NCI-H345 (cell line): Measurements from ENCODE around the gene NOC2L.

ENCODE experiments used
- DNase-seq: peaks from one replicate; lab custom pipeline; 2025; lab: John Stamatoyannopoulos, UW

The NOC2L gene

DNA sequence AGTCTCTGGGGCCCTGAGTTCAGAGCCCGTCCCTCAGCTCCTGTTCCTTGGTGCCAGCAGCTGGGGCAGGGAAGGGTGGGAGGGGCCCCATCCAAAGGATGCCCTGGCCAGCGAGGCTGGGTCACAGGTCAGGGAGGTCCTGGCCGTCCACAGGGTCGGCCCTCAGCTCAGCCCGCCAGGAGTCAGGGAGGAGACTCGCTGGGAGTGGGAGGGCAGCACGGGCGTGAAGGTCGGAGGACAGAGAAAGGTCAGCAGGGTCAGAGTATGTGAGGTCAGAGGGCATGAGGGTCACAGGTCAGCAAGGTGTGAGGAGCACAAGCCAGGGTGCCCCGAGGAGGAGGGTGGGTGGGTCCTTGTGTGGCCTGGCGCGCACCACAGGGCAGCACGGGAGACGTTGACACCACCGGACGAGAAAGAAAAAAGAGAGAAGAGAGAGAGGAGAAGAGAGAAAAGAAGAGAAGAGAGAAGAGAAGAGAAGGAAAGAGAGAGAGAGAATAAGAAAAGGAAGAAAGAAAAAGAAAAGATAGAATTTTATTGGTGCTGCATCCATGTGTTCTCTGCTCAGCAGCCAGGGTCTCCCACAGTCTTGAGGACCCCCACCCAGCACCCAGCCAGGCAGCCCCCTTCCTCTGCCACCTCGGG, 15.8 kb upstream of the NOC2L start:
- DNase-seq: no peak

DNA sequence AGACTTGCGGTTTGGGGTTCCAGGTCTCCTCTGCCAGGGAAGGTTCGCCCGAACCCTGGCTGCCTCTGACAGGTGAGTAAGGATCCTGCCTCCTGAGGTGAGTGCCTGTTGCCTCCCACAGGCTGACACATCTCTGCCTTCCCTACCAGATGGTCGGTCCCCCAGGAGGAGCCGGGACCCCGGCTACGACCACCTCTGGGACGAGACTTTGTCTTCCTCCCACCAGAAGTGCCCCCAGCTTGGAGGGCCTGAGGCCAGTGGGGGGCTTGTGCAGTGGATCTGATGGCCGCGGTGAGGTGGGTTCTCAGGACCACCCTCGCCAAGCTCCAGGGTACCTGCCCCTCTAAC, 15.2 kb upstream of the NOC2L start:
- no peak for DNase-seq

DNA sequence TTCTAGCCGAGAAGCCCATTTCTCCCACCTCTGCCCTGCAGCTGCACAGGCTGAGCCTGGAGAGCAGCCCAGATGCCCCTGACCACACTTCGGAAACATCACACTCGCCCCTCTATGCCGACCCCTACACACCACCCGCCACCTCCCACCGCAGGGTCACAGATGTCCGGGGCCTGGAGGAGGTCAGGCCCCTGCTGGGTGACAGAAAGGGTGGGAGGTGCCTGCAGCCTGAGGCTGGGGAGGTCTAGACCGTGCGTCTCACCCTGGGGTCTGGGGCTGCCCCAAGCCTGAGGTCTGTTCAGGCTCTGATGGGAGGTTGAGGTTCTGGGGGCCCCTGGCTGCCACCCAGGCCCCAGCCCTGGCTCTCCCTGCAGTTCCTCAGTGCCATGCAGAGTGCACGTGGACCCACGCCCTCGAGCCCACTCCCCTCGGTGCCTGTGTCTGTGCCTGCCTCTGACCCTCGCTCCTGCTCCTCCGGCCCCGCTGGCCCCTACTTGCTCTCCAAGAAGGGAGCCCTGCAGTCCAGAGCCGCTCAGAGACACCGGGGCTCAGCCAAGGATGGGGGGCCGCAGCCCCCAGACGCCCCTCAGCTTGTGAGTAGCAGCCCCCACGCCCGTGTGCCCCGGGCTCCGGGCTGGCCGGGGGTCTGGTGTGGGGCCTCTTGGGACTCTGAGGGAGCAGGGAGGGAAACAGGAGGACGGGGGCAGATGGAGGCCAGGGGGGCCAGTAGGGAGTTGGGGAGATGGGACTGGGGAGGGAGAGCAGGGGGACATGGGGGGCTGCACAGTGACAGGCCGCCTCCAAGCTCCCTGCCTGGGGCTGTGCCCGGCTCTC, 14.6 kb upstream of the NOC2L start:
- no peak for DNase-seq

DNA sequence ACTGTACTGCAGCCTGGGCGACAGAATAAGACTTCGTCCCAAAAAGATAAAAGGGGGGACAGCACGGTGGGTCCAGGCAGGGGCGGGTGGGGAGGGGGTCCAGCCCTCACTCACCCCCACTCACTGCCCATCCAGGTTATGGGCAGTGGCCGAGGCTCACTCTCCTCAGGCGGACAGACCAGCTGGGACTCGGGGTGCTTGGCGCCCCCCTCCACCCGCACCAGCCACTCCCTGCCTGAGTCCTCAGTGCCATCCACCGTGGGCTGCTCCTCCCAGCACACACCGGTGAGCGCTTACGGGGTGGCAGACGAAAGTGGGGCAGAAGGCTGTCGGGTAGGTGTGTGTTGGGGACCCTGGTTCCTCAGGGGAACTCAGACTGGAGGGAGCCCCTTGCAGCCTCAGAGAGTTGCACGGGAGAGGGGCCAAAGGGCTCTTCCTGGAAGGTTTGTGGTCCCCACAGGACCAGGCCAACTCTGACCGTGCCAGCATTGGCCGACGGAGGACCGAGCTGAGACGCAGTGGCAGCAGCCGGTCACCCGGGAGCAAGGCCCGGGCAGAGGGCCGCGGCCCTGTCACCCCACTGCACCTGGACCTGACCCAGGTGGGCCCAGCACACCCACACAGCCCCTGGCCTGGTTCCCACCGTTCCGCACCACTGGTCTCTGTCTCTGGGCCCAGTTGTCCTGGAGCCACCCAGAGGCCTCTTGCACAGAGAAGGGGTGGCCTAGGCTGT, 13.8 kb upstream of the NOC2L start:
- no peak for DNase-seq

DNA sequence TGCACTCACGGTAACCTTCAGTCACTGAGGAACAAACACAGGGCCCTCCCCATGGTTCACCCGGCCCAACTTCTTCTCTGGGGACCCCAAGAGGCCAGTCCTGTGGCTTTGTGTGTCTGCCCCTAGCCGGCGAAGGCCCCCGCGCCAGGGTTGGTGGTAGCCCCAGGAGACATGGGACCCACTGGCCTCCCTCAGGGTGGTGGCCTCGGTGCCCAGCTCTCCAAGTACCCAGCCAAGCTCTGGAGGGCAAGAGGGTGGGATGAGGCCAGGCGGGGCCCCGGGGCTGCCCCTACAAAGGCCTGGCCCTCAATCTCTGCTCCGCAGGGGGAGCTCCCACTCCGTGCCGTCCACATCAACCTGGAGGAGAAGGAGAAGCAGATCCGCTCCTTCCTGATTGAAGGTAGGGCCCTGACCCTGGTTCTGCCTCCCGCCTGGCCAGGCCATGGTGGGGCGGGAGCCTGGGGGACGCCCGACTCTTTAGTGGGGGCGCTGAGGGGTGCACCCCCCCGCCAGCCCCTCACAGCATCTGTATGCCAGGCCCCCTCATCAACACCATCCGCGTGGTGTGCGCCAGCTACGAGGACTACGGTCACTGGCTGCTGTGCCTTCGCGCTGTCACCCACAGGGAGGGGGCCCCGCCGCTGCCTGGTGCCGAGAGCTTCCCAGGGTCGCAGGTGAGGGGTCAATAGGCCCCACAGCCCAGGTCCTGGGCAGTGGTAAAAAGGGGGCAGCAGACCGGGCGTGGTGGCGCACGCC, 12.9 kb upstream of the NOC2L start:
- DNase-seq: no peak

DNA sequence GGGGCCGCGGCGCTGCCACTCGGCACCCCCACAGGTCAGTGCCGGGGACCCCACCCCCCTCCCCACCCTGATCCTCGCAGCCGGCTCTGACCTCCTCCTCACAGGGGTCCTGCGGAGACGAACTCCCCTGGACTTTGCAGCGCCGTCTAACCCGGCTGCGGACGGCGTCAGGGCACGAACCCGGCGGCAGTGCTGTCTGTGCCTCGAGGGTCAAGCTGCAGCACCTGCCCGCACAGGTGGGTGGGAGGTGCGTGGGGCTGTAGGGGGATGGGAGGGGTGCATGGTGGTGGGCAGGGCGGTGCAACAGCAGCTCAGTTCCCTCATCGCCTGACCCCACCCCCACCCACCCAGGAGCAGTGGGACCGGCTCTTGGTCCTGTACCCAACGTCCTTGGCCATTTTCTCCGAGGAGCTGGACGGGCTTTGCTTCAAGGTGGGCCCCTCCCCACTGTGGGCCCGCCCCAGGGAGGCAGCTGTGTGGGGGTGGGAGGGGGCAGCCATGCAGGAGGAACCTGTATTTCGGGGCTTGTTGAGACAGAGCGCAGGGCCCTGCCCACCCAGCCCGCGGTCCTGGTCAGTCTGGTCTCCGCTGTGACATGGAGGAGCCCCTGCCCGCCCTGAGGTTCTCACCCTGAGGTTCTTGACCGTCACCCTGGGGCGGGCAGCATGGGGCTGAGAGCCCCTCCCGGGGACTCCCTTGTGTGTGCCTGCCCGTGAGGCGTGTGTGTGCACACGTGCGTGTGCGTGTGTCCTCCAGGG, 12.1 kb upstream of the NOC2L start:
- DNase-seq: no peak

DNA sequence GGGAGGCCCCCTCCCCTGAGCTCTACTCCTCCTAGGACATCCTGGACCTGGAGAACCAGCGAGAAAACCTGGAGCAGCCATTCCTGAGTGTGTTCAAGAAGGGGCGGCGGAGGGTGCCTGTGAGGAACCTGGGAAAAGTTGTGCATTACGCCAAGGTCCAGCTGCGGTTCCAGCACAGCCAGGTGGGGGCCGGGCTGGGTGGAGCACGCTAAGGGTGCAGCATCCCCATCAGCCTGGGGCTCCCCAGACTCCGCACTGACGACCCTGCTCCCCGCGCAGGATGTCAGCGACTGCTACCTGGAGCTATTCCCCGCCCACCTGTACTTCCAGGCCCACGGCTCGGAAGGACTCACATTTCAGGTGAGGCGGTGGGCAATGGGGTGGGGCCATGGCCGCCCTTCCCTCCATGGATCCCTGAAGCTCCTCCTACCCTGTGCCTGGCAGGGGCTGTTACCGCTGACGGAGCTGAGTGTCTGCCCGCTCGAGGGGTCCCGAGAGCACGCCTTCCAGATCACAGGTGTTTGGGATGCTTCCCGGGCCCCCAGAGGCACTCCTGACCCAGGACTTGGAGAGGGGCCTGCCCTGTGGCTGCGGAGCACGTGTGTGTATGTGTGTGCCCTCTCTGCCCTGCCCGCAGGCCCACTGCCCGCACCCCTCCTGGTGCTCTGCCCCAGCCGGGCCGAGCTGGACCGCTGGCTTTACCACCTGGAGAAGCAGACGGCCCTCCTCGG, 11.4 kb upstream of the NOC2L start:
- no peak for DNase-seq

DNA sequence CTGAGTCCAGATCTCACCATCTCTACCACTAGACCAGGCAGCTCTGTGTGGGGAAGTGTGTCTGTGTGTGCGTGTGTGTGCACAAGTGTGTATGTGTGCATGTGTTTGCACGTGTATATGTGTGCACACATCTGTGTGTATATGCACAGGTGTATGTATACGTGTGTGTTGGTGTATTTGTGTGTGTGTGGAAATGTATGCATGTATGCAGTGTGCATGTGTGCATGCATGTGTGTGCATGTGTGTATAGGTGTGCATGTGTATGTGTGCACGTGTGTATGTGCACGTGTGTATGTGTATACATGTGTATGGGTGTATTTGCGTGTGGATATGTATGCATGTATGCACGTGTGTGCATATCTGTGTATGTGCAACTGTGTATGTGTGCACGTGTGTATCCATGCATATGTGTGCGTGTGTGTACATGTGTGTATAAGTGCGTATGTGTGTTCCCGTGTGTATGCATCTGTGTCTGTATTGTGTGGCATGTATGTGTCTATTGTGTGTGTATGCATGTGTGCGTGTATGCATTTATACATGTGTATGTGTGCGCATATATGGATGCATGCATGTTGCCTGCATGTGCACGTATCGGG, 10.3 kb upstream of the NOC2L start:
- DNase-seq: no peak

DNA sequence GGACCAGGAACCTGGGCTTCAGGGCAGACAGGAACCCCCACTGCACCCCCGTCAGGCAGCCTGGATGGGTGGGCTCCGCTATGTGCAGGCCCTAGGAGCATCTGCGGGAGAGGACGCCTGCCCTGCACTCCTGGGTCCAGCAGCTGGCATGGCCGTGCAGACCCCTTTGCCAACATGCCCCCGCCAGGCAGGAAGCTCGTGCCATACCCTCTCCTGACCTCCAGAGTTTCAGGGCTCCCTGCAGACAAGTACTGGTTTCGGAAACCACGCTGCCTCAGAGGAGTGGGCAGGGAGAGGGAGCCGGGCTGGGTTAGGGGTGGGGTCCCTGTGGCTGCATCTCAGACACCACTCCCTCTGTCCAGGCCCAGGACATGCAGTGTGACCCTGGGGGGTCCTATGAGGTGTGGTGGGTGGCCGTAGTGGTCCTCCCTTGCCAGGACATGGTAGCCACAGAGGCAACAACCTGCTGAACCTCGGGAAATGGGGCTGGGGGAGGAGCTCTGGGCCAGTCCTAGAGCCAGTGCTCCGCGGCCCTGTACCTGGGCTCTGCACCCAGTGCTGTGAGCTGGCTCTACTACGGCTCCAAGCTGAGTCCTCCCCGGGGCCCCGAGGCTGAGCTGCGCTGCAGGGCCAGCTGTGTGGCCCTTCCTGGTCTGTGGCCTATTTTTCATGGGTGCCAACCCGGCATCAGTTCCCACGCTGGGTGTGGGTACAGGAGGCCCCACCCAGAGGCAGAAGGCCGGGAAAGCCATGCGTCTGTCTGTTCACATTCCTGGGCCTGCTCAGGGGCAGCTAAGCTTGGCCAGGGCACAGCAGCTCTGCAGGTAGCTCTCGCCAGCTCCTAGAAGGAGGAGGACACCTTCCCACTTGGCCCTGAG, 8.6 kb upstream of the NOC2L start:
- no peak for DNase-seq

DNA sequence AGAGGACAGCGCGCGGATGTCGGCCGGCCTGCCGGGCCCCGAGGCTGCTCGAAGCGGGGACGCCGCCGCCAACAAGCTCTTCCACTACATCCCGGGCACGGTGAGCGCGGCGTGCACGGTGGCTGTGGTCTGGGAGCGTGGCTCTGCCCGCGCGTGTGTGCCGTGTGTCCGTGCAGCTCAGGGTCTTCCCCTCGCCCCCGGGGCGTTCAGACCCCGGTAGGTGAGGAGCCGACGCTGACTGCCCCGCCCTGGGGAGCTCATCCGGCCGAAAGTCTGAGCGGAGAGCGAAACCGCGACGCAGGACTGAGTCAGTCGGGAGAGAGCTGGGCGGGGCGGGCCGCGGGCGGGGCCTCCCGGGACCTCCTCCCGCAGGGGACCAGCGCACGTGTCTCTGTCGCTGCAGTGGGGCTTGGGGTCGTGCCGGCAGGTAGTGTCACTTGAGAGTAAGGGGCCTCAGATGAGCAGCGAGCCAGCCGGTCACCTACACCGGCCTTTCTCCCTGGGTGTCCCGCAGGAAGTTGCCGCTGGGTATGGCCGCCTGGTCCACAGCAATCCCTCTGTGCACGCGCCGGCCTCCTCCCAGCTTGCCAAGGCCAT, 7.7 kb upstream of the NOC2L start:
- DNase-seq: no peak

DNA sequence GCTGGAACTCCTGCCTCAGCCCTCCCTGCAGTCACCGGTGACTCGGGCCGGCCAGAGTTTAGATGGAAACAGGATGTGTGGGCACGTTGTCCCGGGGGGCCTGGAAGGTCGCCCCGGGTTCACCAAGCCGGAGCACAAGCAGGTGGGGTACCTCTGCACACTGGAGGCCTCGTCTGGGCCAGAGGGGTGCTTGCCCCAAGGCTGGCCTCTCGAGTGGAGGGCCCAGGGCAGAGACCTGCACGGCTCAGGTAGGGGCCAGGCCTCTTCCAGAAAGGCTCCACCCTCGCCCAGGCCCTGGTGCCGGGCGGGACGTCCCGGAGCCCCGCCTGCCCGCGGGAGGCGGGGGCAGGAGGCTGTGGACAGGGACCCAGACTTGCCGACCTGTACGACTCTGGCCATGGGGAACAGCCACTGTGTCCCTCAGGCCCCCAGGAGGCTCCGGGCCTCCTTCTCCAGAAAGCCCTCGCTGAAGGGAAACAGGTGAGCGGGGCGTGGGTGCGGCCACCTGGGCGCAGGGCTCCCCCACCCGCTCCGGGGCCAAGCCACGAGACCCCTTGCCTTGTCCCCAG, 7.2 kb upstream of the NOC2L start, which contains the start of gene PLEKHN1:
Gene PLEKHN1 (plus strand): TSS at position 348 of the 569 bp plus-strand sequence. CDS start 50 bp downstream, at position 398.
- no peak for DNase-seq

DNA sequence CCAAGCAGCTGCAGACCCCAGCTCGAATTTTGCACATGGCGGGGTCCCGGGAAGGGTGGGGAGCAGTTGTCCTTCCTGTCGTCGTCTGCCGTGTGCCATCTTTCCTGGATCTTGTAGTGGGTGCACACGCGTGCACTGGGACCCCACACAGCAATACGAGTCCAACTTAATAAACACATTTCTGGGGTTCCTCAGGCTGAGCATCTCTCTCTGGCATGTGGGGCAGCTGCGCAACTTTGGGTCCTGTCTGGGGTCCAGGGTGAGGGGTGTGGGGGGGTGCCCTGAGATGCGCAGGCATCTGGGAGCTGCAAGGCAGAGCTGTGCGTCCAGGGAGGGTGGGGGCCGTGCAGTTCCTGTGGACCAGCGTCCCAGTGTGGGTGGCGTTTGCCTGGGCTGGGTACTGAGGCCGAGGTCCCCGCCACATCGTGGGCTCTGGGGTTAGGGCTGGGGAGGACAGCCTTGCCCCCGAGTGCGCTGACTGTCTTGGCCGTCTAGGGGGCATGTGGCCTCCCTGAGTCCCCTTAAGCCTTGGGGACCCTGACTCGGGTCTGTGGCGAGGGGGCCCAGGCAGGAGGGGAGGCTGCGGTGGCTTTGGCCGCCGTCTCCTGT, 6.6 kb upstream of the NOC2L start:
- DNase-seq: no peak

DNA sequence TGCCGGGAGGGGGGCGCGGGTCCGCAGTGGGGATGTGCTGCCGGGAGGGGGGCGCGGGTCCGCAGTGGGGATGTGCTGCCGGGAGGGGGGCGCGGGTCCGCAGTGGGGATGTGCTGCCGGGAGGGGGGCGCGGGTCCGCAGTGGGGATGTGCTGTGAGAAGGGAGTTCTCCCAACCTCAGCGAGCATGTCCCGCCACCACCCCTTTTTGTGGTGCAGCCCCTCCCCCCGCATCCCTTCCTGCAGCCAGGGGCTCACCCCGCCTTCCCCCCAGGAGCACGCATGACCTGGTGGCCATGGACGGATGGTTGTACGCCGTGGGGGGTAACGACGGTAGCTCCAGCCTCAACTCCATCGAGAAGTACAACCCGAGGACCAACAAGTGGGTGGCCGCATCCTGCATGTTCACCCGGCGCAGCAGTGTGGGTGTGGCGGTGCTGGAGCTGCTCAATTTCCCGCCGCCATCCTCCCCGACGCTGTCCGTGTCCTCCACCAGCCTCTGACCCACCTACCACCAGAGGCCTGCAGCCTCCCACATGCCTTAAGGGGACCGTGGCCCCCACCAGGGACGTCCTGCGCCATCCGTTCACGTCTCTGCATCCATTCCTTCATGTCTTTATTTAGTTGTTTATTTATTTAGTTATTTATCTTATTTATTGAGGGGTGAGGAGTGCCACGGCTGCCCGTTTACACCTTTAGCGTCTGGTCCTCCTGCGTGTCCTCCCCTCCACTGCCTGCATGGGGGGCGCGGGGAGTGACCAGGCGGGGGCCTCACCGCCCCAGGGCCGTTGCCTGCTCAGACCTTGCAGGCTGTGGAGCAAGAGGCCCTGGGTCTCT, 5.9 kb upstream of the NOC2L start:
- DNase-seq: no peak

DNA sequence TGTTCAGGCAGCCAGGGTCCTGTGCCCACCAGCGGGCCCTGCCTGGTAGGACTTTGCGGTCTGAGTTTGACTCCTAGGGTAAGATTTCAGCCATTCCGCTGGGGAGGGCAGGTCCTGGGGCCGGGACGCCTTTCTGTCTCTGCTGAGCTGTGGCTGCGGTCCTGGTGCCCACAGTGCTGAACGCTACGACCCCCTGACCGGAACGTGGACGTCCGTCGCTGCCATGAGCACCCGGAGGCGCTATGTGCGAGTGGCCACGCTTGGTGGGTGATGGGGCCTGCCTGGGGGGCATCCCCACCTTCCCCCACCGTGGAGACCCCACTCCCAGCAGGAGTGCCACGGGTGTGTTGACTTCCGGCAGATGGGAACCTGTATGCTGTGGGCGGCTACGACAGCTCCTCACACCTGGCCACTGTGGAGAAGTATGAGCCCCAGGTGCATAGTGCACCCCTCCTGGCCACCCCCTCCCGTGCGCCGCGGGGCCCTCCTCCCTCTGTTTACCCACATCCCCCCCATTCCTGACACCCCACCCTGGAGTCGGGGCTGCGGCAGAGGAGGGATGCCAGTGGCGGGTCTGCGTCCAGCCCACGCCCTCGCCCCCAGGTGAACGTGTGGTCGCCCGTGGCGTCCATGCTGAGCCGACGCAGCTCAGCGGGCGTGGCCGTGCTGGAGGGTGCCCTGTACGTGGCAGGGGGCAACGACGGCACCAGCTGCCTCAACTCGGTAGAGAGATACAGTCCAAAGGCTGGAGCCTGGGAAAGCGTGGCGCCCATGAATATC, 4.9 kb upstream of the NOC2L start:
- DNase-seq: no peak

DNA sequence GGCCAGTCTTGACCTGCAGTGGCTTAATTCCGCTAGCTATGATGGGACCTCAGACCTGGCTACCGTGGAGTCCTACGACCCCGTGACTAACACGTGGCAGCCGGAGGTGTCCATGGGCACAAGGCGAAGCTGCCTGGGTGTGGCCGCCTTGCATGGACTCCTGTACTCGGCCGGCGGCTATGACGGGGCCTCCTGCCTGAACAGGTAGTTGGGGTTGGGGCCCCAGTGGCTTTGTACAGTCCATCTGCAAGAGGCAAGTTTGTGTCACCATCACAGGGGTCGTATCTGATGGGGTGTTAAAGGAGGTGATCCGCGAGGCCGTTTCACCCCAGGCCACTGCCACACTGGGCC, 4.2 kb upstream of the NOC2L start:
- DNase-seq: no peak
